Adrenal gland (tissue), 12 donors: Measurements from ENCODE around the gene NFATC3. TPM values are rescaled to one million over a fixed set of nuclear protein-coding genes. Genes with fewer than 3 reads are reported as not detected.

Experiments used
- DNase-seq, 7 donors: peaks; one replicate each; pipeline ENCODE4 v3.0.0-alpha.2; 2019 to 2020
- H3K27ac ChIP-seq, 5 donors: fragments of 200-600 bp; sonication (generic) in 4 of 5; 1 replicate in 3 of 5; 2 replicates in 2 of 5; pipeline versions ENCODE4 v1.5.1 to v1.8.0; 2016 to 2020; ENCODE audit warnings: mild to moderate bottlenecking in 1 of 5
- H3K27me3 ChIP-seq: fragments of 200-600 bp; 2 replicates; pipeline ENCODE4 v1.8.0; 2021
- H3K36me3 ChIP-seq, 2 donors: fragments of 200-600 bp; replicated peaks in 1 of 2; 1 replicate in 1 of 2; 2 replicates in 1 of 2; pipeline versions ENCODE4 v1.5.1 to v1.8.0; 2018 to 2022
- H3K4me1 ChIP-seq, 2 donors: fragments of 200-600 bp; replicated peaks in 1 of 2; 1 replicate in 1 of 2; 2 replicates in 1 of 2; pipeline versions ENCODE4 v1.5.1 to v1.8.0; 2018 to 2021
- H3K4me3 ChIP-seq, 4 donors: fragments of 200-600 bp; sonication (generic) in 3 of 4; one replicate each; pipeline ENCODE4 v1.5.1; 2016 to 2018
- H3K9me3 ChIP-seq, 3 donors: fragments of 200-600 bp; sonication (generic) in 1 of 3; replicated peaks in 1 of 3; 1 replicate in 2 of 3; 2 replicates in 1 of 3; pipeline versions ENCODE4 v1.5.1 to v1.8.0; 2016 to 2021
- POLR2A ChIP-seq, 2 donors: fragments of 450-650 bp; IDR thresholded peaks; one replicate each; pipeline ENCODE4 v1.6.1; 2017; ENCODE audit warnings: antibody characterized with exemption in 2 of 2, mild to moderate bottlenecking in 2 of 2, moderate library complexity in 1 of 2
- WGBS, 4 donors: extraction: QIAGEN DNeasy Blood & Tissue Kit in 2 of 4; methylation state at CpG; one replicate each; pipeline versions ENCODE4 v1.1.5 to v1.1.7; 2013 to 2017; 5-methylcytosine and 5-hydroxymethylcytosine counted together
- intact Hi-C, 2 donors: fragments of 100-400 bp; cut with DNase I; formaldehyde crosslinking; loops; one replicate each; pipeline versions ENCODE4 v1.14.1 to v1.15.0; 2022 to 2023
- polyA plus RNA-seq, 3 donors: library from polyadenylated mRNA; stranded (reverse); fragments of 200-250 nt in 2 of 3; fragments of 350-450 nt in 1 of 3; fragmentation: Illumina TruSeq in 1 of 3; extraction: RNeasy Lipid Tissue Mini Kit (QIAGEN cat#74804) in 1 of 3; gene quantifications; one replicate each; pipeline ENCODE4 v1.2.3, GENCODE V29; 2013 to 2014
- total RNA-seq, 9 donors: library from RNA; depleted of rRNA in 4 of 9; stranded (reverse); fragments of >200 nt in 4 of 9; fragments of 120-200 nt in 1 of 9; fragmentation: NEBNext Ultra II Directional in 1 of 9; extraction: Animal tissue kit (Norgen Biotek cat#: 25700) in 1 of 9; gene quantifications; one replicate each; pipeline versions ENCODE4 v1.1.0 to v1.2.4, GENCODE V29; 2013 to 2023
- TF ChIP-seq, protein P1 (sequence below), 6 experiments: fragments of 450-650 bp in 4 of 6; fragments of 200-600 bp in 2 of 6; sonication (generic) in 1 of 6; IDR thresholded peaks; 1 replicate in 5 of 6; 2 replicates in 1 of 6; pipeline versions ENCODE4 v1.5.1 to v1.8.0; 2016 to 2021; ENCODE audit warnings: antibody characterized with exemption in 6 of 6, mild to moderate bottlenecking in 2 of 6, moderate library complexity in 1 of 6
- donor health status: healthy with polysubstance abuse.
- donor health status: Bipolar disorder and iron deficiency.
- donor health status: DM: yes; HTN: yes; CAD: no.
- donor health status: DM: no; HTN: no; CAD: no.
- donor health status: DM: no; HTN: no; CAD: no.
- donor health status: DM: yes; HTN: yes; CAD: no.

Gene NFATC3
- total and polyA plus RNA-seq, 12 donors = 6.6 to 81.2 (median 34.3) TPM

DNA sequence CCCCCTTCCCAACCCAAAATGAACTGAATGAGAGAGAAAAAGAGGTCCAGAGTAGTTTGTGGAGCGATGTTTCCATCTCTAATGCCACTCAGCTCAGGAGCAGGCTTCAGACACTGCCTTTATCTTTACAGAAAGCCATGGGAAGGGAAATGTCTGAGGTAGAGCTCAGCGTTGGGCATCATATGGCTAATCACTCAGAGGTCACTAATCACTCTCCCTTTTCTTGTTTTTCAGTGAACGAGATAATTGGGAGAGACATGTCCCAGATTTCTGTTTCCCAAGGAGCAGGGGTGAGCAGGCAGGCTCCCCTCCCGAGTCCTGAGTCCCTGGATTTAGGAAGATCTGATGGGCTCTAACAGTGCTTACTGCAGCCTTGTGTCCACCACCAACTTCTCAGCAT, 140.9 kb downstream of the NFATC3 start:
- no peak overlapping the region for H3K27ac ChIP-seq
- peaks cover 0 to 7% of the 10 kb centered on the region in 2 donors for H3K36me3 ChIP-seq
- H3K4me1 ChIP-seq = peaks cover 7 to 9% of the 10 kb centered on the region in 2 donors
- DNase-seq = no peak
- intact Hi-C loops = loop anchor here in 1 of 2 donors (10.0 kb wide), 1 partner anchor 241 kb away; the partner anchor contains the start of gene DPEP3
- no peak overlapping the region for H3K4me3 ChIP-seq
- H3K27me3 ChIP-seq = no peaks in the 10 kb centered on the region
- 74 to 87% (median 82%) methylated on average over 4 of the region's 4 CpGs for WGBS, 4 donors
- TF ChIP-seq POLR2A (IDR thresholded peaks at IDR 0.05) = no peak
- TF ChIP-seq, protein P1, sequence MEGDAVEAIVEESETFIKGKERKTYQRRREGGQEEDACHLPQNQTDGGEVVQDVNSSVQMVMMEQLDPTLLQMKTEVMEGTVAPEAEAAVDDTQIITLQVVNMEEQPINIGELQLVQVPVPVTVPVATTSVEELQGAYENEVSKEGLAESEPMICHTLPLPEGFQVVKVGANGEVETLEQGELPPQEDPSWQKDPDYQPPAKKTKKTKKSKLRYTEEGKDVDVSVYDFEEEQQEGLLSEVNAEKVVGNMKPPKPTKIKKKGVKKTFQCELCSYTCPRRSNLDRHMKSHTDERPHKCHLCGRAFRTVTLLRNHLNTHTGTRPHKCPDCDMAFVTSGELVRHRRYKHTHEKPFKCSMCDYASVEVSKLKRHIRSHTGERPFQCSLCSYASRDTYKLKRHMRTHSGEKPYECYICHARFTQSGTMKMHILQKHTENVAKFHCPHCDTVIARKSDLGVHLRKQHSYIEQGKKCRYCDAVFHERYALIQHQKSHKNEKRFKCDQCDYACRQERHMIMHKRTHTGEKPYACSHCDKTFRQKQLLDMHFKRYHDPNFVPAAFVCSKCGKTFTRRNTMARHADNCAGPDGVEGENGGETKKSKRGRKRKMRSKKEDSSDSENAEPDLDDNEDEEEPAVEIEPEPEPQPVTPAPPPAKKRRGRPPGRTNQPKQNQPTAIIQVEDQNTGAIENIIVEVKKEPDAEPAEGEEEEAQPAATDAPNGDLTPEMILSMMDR (IDR thresholded peaks at IDR 0.05) = no peak
- H3K9me3 ChIP-seq = no peaks in the 10 kb centered on the region

DNA sequence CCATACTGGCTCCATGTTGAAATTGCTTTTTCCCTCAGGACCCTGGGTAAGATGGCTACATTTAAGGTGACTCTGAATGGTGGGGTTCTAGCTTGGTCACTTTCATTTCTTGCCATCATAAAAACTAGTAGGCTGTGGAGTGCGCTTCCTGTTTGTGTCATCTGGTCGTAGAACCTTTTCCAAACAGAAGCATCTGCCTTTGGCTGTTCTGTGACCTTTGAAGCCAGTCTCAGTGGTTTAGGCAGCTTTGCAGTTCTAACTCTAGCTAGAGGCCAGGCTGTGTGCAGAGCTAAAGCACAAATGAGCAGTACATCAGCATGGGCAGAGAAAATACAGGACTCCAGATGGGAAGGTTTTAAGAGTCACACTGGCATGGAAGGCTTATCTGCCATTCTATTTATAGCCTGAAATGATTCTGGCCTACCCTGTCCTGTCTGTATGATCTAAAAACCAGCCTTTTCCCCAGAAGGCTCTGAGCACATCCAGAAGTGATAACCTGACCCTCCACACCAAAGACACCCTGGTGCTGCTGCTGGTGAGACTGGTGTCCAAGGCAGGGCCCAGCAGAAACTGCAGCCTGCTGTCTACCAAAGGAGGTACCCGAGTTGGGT, 142.1 kb downstream of the NFATC3 start:
- H3K27ac ChIP-seq = peak overlapping the region in 1 of 5 donors; percentile 6

DNA sequence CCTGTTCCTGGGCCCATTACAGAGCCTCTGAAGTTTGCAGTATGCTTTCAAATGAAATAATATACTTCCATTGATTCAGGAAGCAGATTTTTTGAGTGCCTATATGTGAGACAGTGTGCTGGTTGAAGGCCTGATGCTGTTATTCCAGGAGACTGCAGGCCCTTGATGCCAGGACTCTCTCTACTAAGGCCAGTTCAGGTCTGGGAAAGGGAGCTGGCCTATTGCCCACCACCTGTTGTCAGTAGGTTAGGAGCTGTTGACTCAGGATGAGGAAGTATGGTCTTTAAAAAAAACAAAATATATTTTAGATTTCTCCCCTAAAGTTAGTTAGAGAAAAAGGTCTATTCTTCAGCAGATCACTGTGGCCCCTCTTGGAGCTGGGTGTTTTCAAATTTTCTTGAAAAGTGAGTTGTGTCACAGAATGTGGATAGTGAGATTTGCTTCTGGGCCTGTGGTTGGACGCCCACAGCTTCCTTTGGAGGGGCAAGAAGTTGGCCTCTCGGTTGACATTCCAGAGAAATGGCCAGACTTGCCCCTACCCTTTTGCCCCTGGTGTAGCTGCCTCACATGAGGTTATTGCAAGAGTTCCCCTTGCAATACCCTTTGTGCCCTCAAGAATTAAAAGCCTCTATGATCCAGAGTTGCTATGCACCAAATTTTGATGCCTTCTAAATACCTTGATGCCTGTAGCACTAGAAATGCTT, 142.8 kb downstream of the NFATC3 start:
- intact Hi-C loops = loop anchor here in 1 of 2 donors (10.0 kb wide), 1 partner anchor 243 kb away; the partner anchor contains the start of gene DPEP3

More for the DNA sequence above, 142.1 kb downstream of the NFATC3 start:
- Histone ChIP-seq H3K9me3 (no peaks in the 10 kb centered on the region), H3K27me3 (no peaks in the 10 kb centered on the region), H3K4me3 (no peak overlapping the region), H3K4me1 (peaks cover 7 to 9% of the 10 kb centered on the region in 2 donors), H3K36me3 (peaks cover 0 to 7% of the 10 kb centered on the region in 2 donors)
- DNase-seq = no peak
- 63 to 77% (median 71%) methylated on average over 3 of the region's 3 CpGs for WGBS, 4 donors
- TF ChIP-seq, protein P1 (IDR thresholded peaks at IDR 0.05) = no peak
- TF ChIP-seq POLR2A (IDR thresholded peaks at IDR 0.05) = no peak
- intact Hi-C loops = loop anchor here in 1 of 2 donors (10.0 kb wide), 1 partner anchor 242 kb away; the partner anchor contains the start of gene DPEP3

DNA sequence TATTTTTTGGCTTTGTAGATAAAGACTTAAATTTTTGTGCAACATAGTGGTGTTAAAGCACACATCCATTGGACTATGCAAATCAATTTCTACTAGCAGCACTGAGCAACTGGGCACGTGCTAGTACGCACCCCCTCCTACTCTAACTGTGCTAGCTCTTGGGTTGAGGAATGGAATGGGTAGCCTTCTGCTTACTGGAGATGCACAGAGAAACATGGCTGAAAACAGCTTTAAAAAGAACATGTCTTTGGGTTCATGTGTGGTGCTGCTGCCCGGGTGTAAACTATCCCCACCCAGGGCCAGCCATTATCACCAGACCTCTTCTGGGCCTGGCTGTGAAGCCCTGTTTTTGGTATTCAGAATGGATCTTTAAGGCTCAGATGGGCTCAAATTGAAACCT, 143.5 kb downstream of the NFATC3 start:
- WGBS, 4 donors = 89 to 96% (median 92%) methylated on average over 3 of the region's 3 CpGs
- intact Hi-C loops = loop anchor here in 1 of 2 donors (10.0 kb wide), 1 partner anchor 244 kb away; the partner anchor contains the start of gene DPEP3
- peaks cover 0 to 7% of the 10 kb centered on the region in 2 donors for H3K36me3 ChIP-seq
- no peaks in the 10 kb centered on the region for H3K27me3 ChIP-seq
- peaks cover 7 to 9% of the 10 kb centered on the region in 2 donors for H3K4me1 ChIP-seq
- TF ChIP-seq POLR2A (IDR thresholded peaks at IDR 0.05) = no peak
- TF ChIP-seq, protein P1 (IDR thresholded peaks at IDR 0.05) = no peak
- H3K27ac ChIP-seq = no peak overlapping the region
- H3K9me3 ChIP-seq = no peaks in the 10 kb centered on the region
- no peak for DNase-seq
- H3K4me3 ChIP-seq = no peak overlapping the region

More for the DNA sequence above, 142.8 kb downstream of the NFATC3 start:
- no peaks in the 10 kb centered on the region for H3K9me3 ChIP-seq
- 74 to 90% (median 80%) methylated on average over 2 of the region's 2 CpGs for WGBS, 4 donors
- H3K27me3 ChIP-seq = no peaks in the 10 kb centered on the region
- TF ChIP-seq POLR2A (IDR thresholded peaks at IDR 0.05) = no peak
- TF ChIP-seq, protein P1 (IDR thresholded peaks at IDR 0.05) = peak in 1 of 6 experiments; percentile 5
- no peak overlapping the region for H3K27ac ChIP-seq
- H3K36me3 ChIP-seq = peaks cover 0 to 7% of the 10 kb centered on the region in 2 donors
- DNase-seq = peak in 1 of 7 donors; percentile 58
- H3K4me3 ChIP-seq = no peak overlapping the region
- peaks cover 7 to 9% of the 10 kb centered on the region in 2 donors for H3K4me1 ChIP-seq
